Mesenchymal stem cell (in vitro differentiated cells and primary cell): ENCODE measurements around the gene DNAJC22.

Experiments used
- DNase-seq: peaks from one replicate; pipeline ENCODE4 v3.0.0-alpha.2; 2013
- H2AFZ ChIP-seq: one replicate; pipeline ENCODE4 v1.6.1; 2013; ENCODE audit warnings: low read depth, mild to moderate bottlenecking, control low read depth, inconsistent platforms, low read length, moderate library complexity
- H2AK5ac ChIP-seq: 2 replicates; pipeline ENCODE4 v1.6.1; 2013; ENCODE audit warnings: low read length, moderate library complexity, mild to moderate bottlenecking, inconsistent platforms; ENCODE audit not compliant: severe bottlenecking
- H2BK120ac ChIP-seq: one replicate; pipeline ENCODE4 v1.6.1; 2013; ENCODE audit warnings: low read depth, mild to moderate bottlenecking, inconsistent platforms, low read length, moderate library complexity
- H2BK12ac ChIP-seq, 2 experiments: one replicate each; pipeline ENCODE4 v1.6.1; 2013; ENCODE audit warnings: inconsistent platforms in 2 of 2, low read length in 2 of 2, mild to moderate bottlenecking in 2 of 2, moderate library complexity in 2 of 2, control low read depth in 1 of 2
- H2BK15ac ChIP-seq: one replicate; pipeline ENCODE4 v1.6.1; 2013; ENCODE audit warnings: mild to moderate bottlenecking, low read depth, inconsistent platforms; ENCODE audit not compliant: poor library complexity, severe bottlenecking
- H2BK5ac ChIP-seq: 2 replicates; pipeline ENCODE4 v1.6.1; 2013; ENCODE audit warnings: low read depth, mild to moderate bottlenecking, low read length, control low read depth, inconsistent platforms; ENCODE audit not compliant: poor library complexity, severe bottlenecking
- H3K14ac ChIP-seq, 2 experiments: one replicate each; pipeline ENCODE4 v1.6.1; 2013; ENCODE audit warnings: inconsistent platforms in 2 of 2, low read length in 2 of 2, control low read depth in 1 of 2, mild to moderate bottlenecking in 1 of 2, moderate library complexity in 1 of 2
- H3K18ac ChIP-seq, 2 experiments: one replicate each; pipeline ENCODE4 v1.6.1; 2013; ENCODE audit warnings: inconsistent platforms in 2 of 2, low read length in 2 of 2, control low read depth in 1 of 2, low read depth in 1 of 2, mild to moderate bottlenecking in 1 of 2
- H3K23ac ChIP-seq, 2 experiments: one replicate each; pipeline ENCODE4 v1.6.1; 2013; ENCODE audit warnings: inconsistent platforms in 2 of 2, low read length in 2 of 2, mild to moderate bottlenecking in 2 of 2, moderate library complexity in 2 of 2, control low read depth in 1 of 2
- H3K27ac ChIP-seq: 2 replicates; pipeline ENCODE4 v1.5.1; 2013; ENCODE audit warnings: mild to moderate bottlenecking, moderate library complexity, low read length, control low read depth, inconsistent platforms; ENCODE audit not compliant: poor library complexity, severe bottlenecking
- H3K27me3 ChIP-seq, 2 experiments: 2 replicates each; pipeline versions ENCODE4 v1.6.1 to v1.7.0; 2013; ENCODE audit warnings: low read length in 2 of 2, mild to moderate bottlenecking in 2 of 2, moderate library complexity in 2 of 2, control low read depth in 1 of 2, inconsistent platforms in 1 of 2; ENCODE audit not compliant: control insufficient read depth in 1 of 2, insufficient read depth in 1 of 2
- H3K36me3 ChIP-seq, 2 experiments: 2 replicates each; pipeline versions ENCODE4 v1.6.1 to v1.7.0; 2013; ENCODE audit warnings: low read length in 2 of 2, control low read depth in 1 of 2, inconsistent platforms in 1 of 2, low read depth in 1 of 2, mild to moderate bottlenecking in 1 of 2; ENCODE audit not compliant: insufficient read depth in 2 of 2, control insufficient read depth in 1 of 2
- H3K4ac ChIP-seq, 2 experiments: one replicate each; pipeline ENCODE4 v1.6.1; 2013; ENCODE audit warnings: inconsistent platforms in 2 of 2, low read length in 2 of 2, mild to moderate bottlenecking in 2 of 2, moderate library complexity in 2 of 2, control low read depth in 1 of 2, low read depth in 1 of 2
- H3K4me1 ChIP-seq: 2 replicates; pipeline ENCODE4 v1.6.1; 2013; ENCODE audit warnings: low read depth, low read length, control low read depth; ENCODE audit not compliant: control insufficient read depth, insufficient read depth
- H3K4me2 ChIP-seq: 2 replicates; pipeline ENCODE4 v1.6.1; 2013; ENCODE audit warnings: low read length, mild to moderate bottlenecking, inconsistent platforms; ENCODE audit not compliant: poor library complexity, severe bottlenecking
- H3K4me3 ChIP-seq, 2 experiments: 2 replicates each; pipeline versions ENCODE4 v1.5.1 to v1.7.0; 2013; ENCODE audit warnings: low read length in 2 of 2, mild to moderate bottlenecking in 2 of 2, control low read depth in 1 of 2, low read depth in 1 of 2; ENCODE audit not compliant: insufficient read depth in 1 of 2
- H3K79me1 ChIP-seq: replicated peaks from 2 replicates; pipeline ENCODE4 v1.6.1; 2013; ENCODE audit warnings: mild to moderate bottlenecking, control low read depth, low read length, inconsistent platforms; ENCODE audit not compliant: poor library complexity, severe bottlenecking
- H3K9ac ChIP-seq: 2 replicates; pipeline ENCODE4 v1.7.0; 2013; ENCODE audit warnings: mild to moderate bottlenecking, low read length, moderate library complexity
- H3K9me3 ChIP-seq: 2 replicates; pipeline ENCODE4 v1.7.0; 2013; ENCODE audit warnings: mild to moderate bottlenecking, low read length; ENCODE audit not compliant: control insufficient read depth
- H4K8ac ChIP-seq: one replicate; pipeline ENCODE4 v1.6.1; 2013; ENCODE audit warnings: inconsistent platforms, mild to moderate bottlenecking, low read length, moderate library complexity
- H4K91ac ChIP-seq: one replicate; pipeline ENCODE4 v1.6.1; 2013; ENCODE audit warnings: mild to moderate bottlenecking, low read length, inconsistent platforms
- WGBS: methylation state at CpG from one replicate; pipeline ENCODE4 v1.1.7; 2013; ENCODE audit warnings: mixed read lengths; 5-methylcytosine and 5-hydroxymethylcytosine counted together

Gene DNAJC22

GRCh38 chr12:49357103-49357678 is 10.5 kb downstream of the DNAJC22 start:
- H2AK5ac ChIP-seq, result no peak overlapping the region
- H3K18ac ChIP-seq, result no peak overlapping the region
- H3K9me3 ChIP-seq, result no peaks in the 10 kb centered on the region
- no peak overlapping the region for H4K8ac ChIP-seq
- no peak overlapping the region for H3K14ac ChIP-seq
- no peak overlapping the region for H3K27ac ChIP-seq
- H3K4me2 ChIP-seq, result no peak overlapping the region
- H2BK5ac ChIP-seq, result no peak overlapping the region
- no peak overlapping the region for H2BK12ac ChIP-seq
- H3K4ac ChIP-seq, result no peak overlapping the region
- H2BK15ac ChIP-seq, result no peak overlapping the region
- H3K27me3 ChIP-seq, result peaks cover 0 to 12% of the 10 kb centered on the region in 2 experiments
- 14% methylated on average over 2 of the region's 3 CpGs for WGBS
- H3K4me1 ChIP-seq, result no peaks in the 10 kb centered on the region
- H4K91ac ChIP-seq, result no peak overlapping the region
- H3K9ac ChIP-seq, result peak overlapping the region; percentile 81
- H3K36me3 ChIP-seq, result no peaks in the 10 kb centered on the region
- no peak overlapping the region for H3K23ac ChIP-seq
- peak; percentile 60 for DNase-seq
- H3K4me3 ChIP-seq, result no peak overlapping the region
- H2AFZ ChIP-seq, result no peak overlapping the region
- no peaks in the 10 kb centered on the region for H3K79me1 ChIP-seq
- no peak overlapping the region for H2BK120ac ChIP-seq

GRCh38 chr12:49358483-49359141 is 11.9 kb downstream of the DNAJC22 start:
- no peak overlapping the region for H3K27ac ChIP-seq
- no peaks in the 10 kb centered on the region for H3K9me3 ChIP-seq
- no peaks in the 10 kb centered on the region for H3K79me1 ChIP-seq
- no peak overlapping the region for H3K4ac ChIP-seq
- H3K18ac ChIP-seq, result no peak overlapping the region
- peak overlapping the region; percentile 81 for H3K9ac ChIP-seq
- no peak overlapping the region for H4K8ac ChIP-seq
- H2AFZ ChIP-seq, result no peak overlapping the region
- H2BK5ac ChIP-seq, result no peak overlapping the region
- H3K36me3 ChIP-seq, result no peaks in the 10 kb centered on the region
- H2AK5ac ChIP-seq, result no peak overlapping the region
- H3K23ac ChIP-seq, result no peak overlapping the region
- H4K91ac ChIP-seq, result no peak overlapping the region
- no peak overlapping the region for H3K4me3 ChIP-seq
- no peak overlapping the region for H2BK12ac ChIP-seq
- H3K4me2 ChIP-seq, result peak overlapping the region; percentile 34
- WGBS, result 23% methylated on average over 4 of the region's 7 CpGs
- no peak overlapping the region for H2BK15ac ChIP-seq
- no peaks in the 10 kb centered on the region for H3K4me1 ChIP-seq
- peaks cover 0 to 5% of the 10 kb centered on the region in 2 experiments for H3K27me3 ChIP-seq
- H2BK120ac ChIP-seq, result no peak overlapping the region
- H3K14ac ChIP-seq, result no peak overlapping the region
- peak; percentile 77 for DNase-seq

- Histone ChIP-seq H2BK15ac (no peak overlapping the region), H2BK5ac (no peak overlapping the region), H3K4ac (no peak overlapping the region), H3K27ac (no peak overlapping the region), H4K91ac (no peak overlapping the region), H2AFZ (no peak overlapping the region), H2AK5ac (no peak overlapping the region), H3K79me1 (no peaks in the 10 kb centered on the region), H3K27me3 (no peaks in the 10 kb centered on the region), H3K4me1 (no peaks in the 10 kb centered on the region), H3K9me3 (no peaks in the 10 kb centered on the region), H3K4me2 (no peak overlapping the region), H2BK120ac (no peak overlapping the region), H4K8ac (no peak overlapping the region), H3K23ac (no peak overlapping the region), H3K4me3 (no peak overlapping the region), H3K18ac (no peak overlapping the region), H2BK12ac (no peak overlapping the region), H3K9ac (peak overlapping the region; percentile 41), H3K14ac (no peak overlapping the region), H3K36me3 (no peaks in the 10 kb centered on the region)
- WGBS, result 83% methylated on average over 4 of the region's 7 CpGs
- DNase-seq, result no peak
Measured at GRCh38 chr12:49359671-49360070, 13.0 kb downstream of the DNAJC22 start.

- H3K23ac ChIP-seq, result no peak overlapping the region
- H3K27ac ChIP-seq, result no peak overlapping the region
- H3K9ac ChIP-seq, result no peak overlapping the region
- no peak overlapping the region for H2AK5ac ChIP-seq
- H3K4me1 ChIP-seq, result peaks cover 3% of the 10 kb centered on the region
- WGBS, result no CpG with 5 or more reads among the region's 1 CpG
- no peak overlapping the region for H3K4me2 ChIP-seq
- no peak overlapping the region for H2BK12ac ChIP-seq
- H2AFZ ChIP-seq, result no peak overlapping the region
- DNase-seq, result no peak
- H3K9me3 ChIP-seq, result no peaks in the 10 kb centered on the region
- H3K36me3 ChIP-seq, result no peaks in the 10 kb centered on the region
- H3K27me3 ChIP-seq, result no peaks in the 10 kb centered on the region
- no peak overlapping the region for H4K91ac ChIP-seq
- H3K18ac ChIP-seq, result no peak overlapping the region
- no peak overlapping the region for H4K8ac ChIP-seq
- H3K4ac ChIP-seq, result no peak overlapping the region
- H3K79me1 ChIP-seq, result no peaks in the 10 kb centered on the region
- H2BK15ac ChIP-seq, result no peak overlapping the region
- H3K14ac ChIP-seq, result no peak overlapping the region
- H3K4me3 ChIP-seq, result no peak overlapping the region
- no peak overlapping the region for H2BK120ac ChIP-seq
- H2BK5ac ChIP-seq, result no peak overlapping the region
Measured at GRCh38 chr12:49362077-49362476, 15.4 kb downstream of the DNAJC22 start.
